ENCODE results near the gene PARD3.

DNA sequence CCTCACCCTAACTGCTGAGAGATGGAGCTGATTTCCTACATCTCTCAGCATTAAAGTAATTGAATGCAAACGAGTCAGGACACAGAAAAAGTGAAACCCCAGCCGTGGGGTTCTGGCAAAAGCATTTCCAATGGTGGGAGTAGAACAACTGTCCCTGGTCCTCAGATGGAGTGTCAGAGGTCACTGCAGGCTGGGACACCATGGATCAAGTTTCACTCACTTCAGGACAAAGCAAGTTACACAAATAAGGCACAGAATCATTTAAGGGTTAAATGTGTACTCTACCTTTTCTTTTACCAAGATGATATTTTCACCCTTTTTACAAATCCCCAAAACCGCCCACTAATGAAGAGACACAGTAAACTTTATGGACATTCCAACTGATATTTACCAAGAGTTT is 607.8 kb downstream of the PARD3 start:
- TF ChIP-seq, protein P1, sequence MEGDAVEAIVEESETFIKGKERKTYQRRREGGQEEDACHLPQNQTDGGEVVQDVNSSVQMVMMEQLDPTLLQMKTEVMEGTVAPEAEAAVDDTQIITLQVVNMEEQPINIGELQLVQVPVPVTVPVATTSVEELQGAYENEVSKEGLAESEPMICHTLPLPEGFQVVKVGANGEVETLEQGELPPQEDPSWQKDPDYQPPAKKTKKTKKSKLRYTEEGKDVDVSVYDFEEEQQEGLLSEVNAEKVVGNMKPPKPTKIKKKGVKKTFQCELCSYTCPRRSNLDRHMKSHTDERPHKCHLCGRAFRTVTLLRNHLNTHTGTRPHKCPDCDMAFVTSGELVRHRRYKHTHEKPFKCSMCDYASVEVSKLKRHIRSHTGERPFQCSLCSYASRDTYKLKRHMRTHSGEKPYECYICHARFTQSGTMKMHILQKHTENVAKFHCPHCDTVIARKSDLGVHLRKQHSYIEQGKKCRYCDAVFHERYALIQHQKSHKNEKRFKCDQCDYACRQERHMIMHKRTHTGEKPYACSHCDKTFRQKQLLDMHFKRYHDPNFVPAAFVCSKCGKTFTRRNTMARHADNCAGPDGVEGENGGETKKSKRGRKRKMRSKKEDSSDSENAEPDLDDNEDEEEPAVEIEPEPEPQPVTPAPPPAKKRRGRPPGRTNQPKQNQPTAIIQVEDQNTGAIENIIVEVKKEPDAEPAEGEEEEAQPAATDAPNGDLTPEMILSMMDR (IDR thresholded peaks at IDR 0.05), result no peak
- no peak for TF ChIP-seq POLR2A (IDR thresholded peaks at IDR 0.05)
